PC-3 (cell line): ENCODE results near the gene RCBTB2. TPM values are rescaled to one million over a fixed set of nuclear protein-coding genes. Genes with fewer than 3 reads are reported as not detected.

Experiments used
- ATAC-seq: fragments of 200-7000 bp; cut with Tn5 transposase; 2 replicates; pipeline ENCODE4 v1.9.1; 2020; ENCODE audit warnings: mild to moderate bottlenecking, moderate library complexity
- BruUV-seq: library from RNA; stranded (reverse); fragments of 400-500 nt; replicated peaks from 2 replicates; lab custom pipeline; 2021; lab: Mats Ljungman, UMichigan
- CTCF ChIA-PET: fragments of 300-600 bp; sonication (Branson Sonifier 250); formaldehyde crosslinking; loops from one replicate; lab custom pipeline; 2022; ENCODE audit warnings: antibody characterized with exemption; lab: Charles Lee
- POLR2A ChIA-PET: fragments of 300-600 bp; sonication (Branson Sonifier 250); formaldehyde crosslinking; loops from one replicate; lab custom pipeline; 2022; ENCODE audit warnings: antibody characterized with exemption; ENCODE audit not compliant: unreplicated experiment; lab: Charles Lee
- DNase-seq: peaks from one replicate; pipeline ENCODE4 v3.0.0-alpha.2; 2015
- H2AFZ ChIP-seq: fragments of 300-600 bp; sonication (generic); 2 replicates; pipeline ENCODE4 v1.6.0; 2016; ENCODE audit warnings: antibody characterized with exemption, low read length
- H3F3A ChIP-seq: fragments of 300-600 bp; sonication (generic); one replicate; pipeline ENCODE4 v1.6.0; 2017; ENCODE audit warnings: antibody characterized with exemption, low read length, control low read depth, mild to moderate bottlenecking; ENCODE audit not compliant: unreplicated experiment
- H3K27ac ChIP-seq: fragments of 300-600 bp; sonication (generic); 2 replicates; pipeline ENCODE4 v1.5.1; 2016; ENCODE audit warnings: mild to moderate bottlenecking, low read length
- H3K27me3 ChIP-seq: fragments of 300-600 bp; sonication (generic); 2 replicates; pipeline ENCODE4 v1.6.1; 2016; ENCODE audit warnings: low read length, mixed read lengths
- H3K36me3 ChIP-seq: fragments of 300-600 bp; sonication (generic); 2 replicates; pipeline ENCODE4 v1.6.1; 2016; ENCODE audit warnings: low read depth, mixed run types, low read length, mixed read lengths
- H3K4me1 ChIP-seq: fragments of 300-600 bp; sonication (generic); 2 replicates; pipeline ENCODE4 v1.5.1; 2016; ENCODE audit warnings: low read length; ENCODE audit not compliant: insufficient read depth
- H3K4me2 ChIP-seq: fragments of 300-600 bp; sonication (generic); 2 replicates; pipeline ENCODE4 v1.6.0; 2016; ENCODE audit warnings: low read length
- H3K4me3 ChIP-seq: fragments of 300-600 bp; sonication (generic); 2 replicates; pipeline ENCODE4 v1.5.1; 2016; ENCODE audit warnings: mild to moderate bottlenecking, low read length, mixed read lengths
- H3K79me2 ChIP-seq: fragments of 300-600 bp; sonication (generic); 2 replicates; pipeline ENCODE4 v1.6.1; 2017; ENCODE audit warnings: low read length, mixed read lengths
- H3K9ac ChIP-seq: fragments of 300-600 bp; sonication (generic); 2 replicates; pipeline ENCODE4 v1.6.0; 2016; ENCODE audit warnings: mild to moderate bottlenecking, low read length
- H3K9me2 ChIP-seq: fragments of 300-600 bp; sonication (generic); replicated peaks from 2 replicates; pipeline ENCODE4 v1.6.1; 2016; ENCODE audit warnings: mixed run types, low read length, mixed read lengths
- H3K9me3 ChIP-seq: fragments of 300-600 bp; sonication (generic); 2 replicates; pipeline ENCODE4 v1.6.1; 2016; ENCODE audit warnings: low read length, mixed read lengths
- H4K20me1 ChIP-seq: fragments of 300-600 bp; sonication (generic); 2 replicates; pipeline ENCODE4 v1.6.1; 2016; ENCODE audit warnings: low read length, mixed read lengths
- CTCF ChIP-seq: fragments of 300-600 bp; sonication (generic); conservative IDR thresholded peaks from 2 replicates; pipeline ENCODE4 v1.5.1; 2017; ENCODE audit warnings: antibody characterized with exemption, low read depth, mild to moderate bottlenecking, low read length
- EZH2 ChIP-seq: fragments of 300-600 bp; sonication (generic); IDR thresholded peaks from one replicate; pipeline ENCODE4 v1.6.1; 2017; ENCODE audit warnings: antibody characterized with exemption, mild to moderate bottlenecking, low read length; ENCODE audit not compliant: unreplicated experiment
- EZH2phosphoT487 ChIP-seq: fragments of 300-600 bp; sonication (generic); IDR thresholded peaks from 2 replicates; pipeline ENCODE4 v1.6.1; 2018; ENCODE audit warnings: mild to moderate bottlenecking, antibody characterized with exemption, low read length, borderline replicate concordance
- intact Hi-C: fragments of 100-400 bp; cut with micrococcal nuclease; formaldehyde crosslinking; loops from 2 replicates; pipeline ENCODE4 v1.9.0; 2023
- total RNA-seq: library from RNA; depleted of rRNA; stranded (reverse); fragments of >200 nt; gene quantifications from 2 replicates; pipeline ENCODE4 v1.2.3, GENCODE V29; 2014

Gene RCBTB2
- total RNA-seq, 1 experiment from 2014 or later = 2.5 TPM

- Histone ChIP-seq H3K9me3 (no peaks in the 10 kb centered on the region), H3K36me3 (no peaks in the 10 kb centered on the region), H3K9me2 (no peaks in the 10 kb centered on the region), H3F3A (peaks cover 19% of the 10 kb centered on the region), H4K20me1 (no peaks in the 10 kb centered on the region), H3K4me3 (no peak overlapping the region), H3K79me2 (no peaks in the 10 kb centered on the region), H3K27ac (peak overlapping the region; percentile 88), H3K4me2 (peak overlapping the region; percentile 57), H3K27me3 (no peaks in the 10 kb centered on the region), H2AFZ (no peak overlapping the region), H3K9ac (peak overlapping the region; percentile 31), H3K4me1 (peaks cover 55% of the 10 kb centered on the region)
- TF ChIP-seq EZH2phosphoT487 (no peak), CTCF (no peak), EZH2 (no peak)
- ChIA-PET POLR2A (interaction anchor here (0.6 kb wide), 1 partner anchor 39 kb away, joined by 3 read pairs; no protein-coding TSS in a partner anchor), CTCF (no interaction called here)
- intact Hi-C loops = loop anchor here (5.0 kb wide), 3 partner anchors 39 to 261 kb away; partner anchors contain the start of genes ITM2B and RCBTB2
- no TSS peak for BruUV-seq
- DNase-seq = no peak
- peak; percentile 2; the same call in 1 of the 2 replicates for ATAC-seq
These were observed 39.7 kb downstream of the RCBTB2 start for GRCh38 chr13:48493066-48493765.

GRCh38 chr13:48492470-48493065 is 40.3 kb downstream of the RCBTB2 start:
- no peaks in the 10 kb centered on the region for H3K79me2 ChIP-seq
- no TSS peak for BruUV-seq
- peaks cover 55% of the 10 kb centered on the region for H3K4me1 ChIP-seq
- no peak overlapping the region for H3K4me3 ChIP-seq
- H3K9me2 ChIP-seq = no peaks in the 10 kb centered on the region
- no peak overlapping the region for H2AFZ ChIP-seq
- no peak for DNase-seq
- no peaks in the 10 kb centered on the region for H3K9me3 ChIP-seq
- no peak for TF ChIP-seq EZH2
- TF ChIP-seq EZH2phosphoT487 = no peak
- TF ChIP-seq CTCF = no peak
- no peaks in the 10 kb centered on the region for H3K27me3 ChIP-seq
- H3K27ac ChIP-seq = no peak overlapping the region
- intact Hi-C loops = loop anchor here (5.0 kb wide), 3 partner anchors 40 to 260 kb away; partner anchors contain the start of genes ITM2B and RCBTB2
- POLR2A ChIA-PET = no interaction called here
- H3K9ac ChIP-seq = no peak overlapping the region
- CTCF ChIA-PET = no interaction called here
- peaks cover 19% of the 10 kb centered on the region for H3F3A ChIP-seq
- no peak overlapping the region for H3K4me2 ChIP-seq
- ATAC-seq = no peak
- no peaks in the 10 kb centered on the region for H4K20me1 ChIP-seq
- no peaks in the 10 kb centered on the region for H3K36me3 ChIP-seq

DNA sequence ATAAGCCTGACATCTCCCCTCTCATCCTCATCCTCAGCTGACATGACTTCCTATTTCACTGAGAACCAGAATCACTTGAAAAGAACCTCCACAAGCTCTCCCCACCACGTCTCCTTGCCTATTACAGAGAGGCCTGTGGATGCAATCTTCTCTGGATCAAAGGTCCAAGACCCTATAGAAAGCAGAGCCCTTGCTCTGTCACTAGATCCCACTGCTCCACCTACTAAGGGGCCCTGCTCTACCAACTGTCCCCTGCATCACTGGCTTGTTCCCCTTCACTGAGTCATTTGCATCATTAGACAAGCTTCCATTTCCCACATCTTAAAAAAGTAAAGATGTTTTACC is 40.8 kb downstream of the RCBTB2 start:
- H3K9me2 ChIP-seq = no peaks in the 10 kb centered on the region
- ChIA-PET CTCF (no interaction called here), POLR2A (no interaction called here)
- no peaks in the 10 kb centered on the region for H3K9me3 ChIP-seq
- DNase-seq = no peak
- no peak overlapping the region for H3K9ac ChIP-seq
- no peak overlapping the region for H3K4me2 ChIP-seq
- TF ChIP-seq CTCF (no peak), EZH2phosphoT487 (no peak), EZH2 (no peak)
- peaks cover 55% of the 10 kb centered on the region for H3K4me1 ChIP-seq
- no peak overlapping the region for H2AFZ ChIP-seq
- no peak overlapping the region for H3K4me3 ChIP-seq
- H3K36me3 ChIP-seq = no peaks in the 10 kb centered on the region
- no TSS peak for BruUV-seq
- no peak overlapping the region for H3K27ac ChIP-seq
- no peaks in the 10 kb centered on the region for H3K79me2 ChIP-seq
- H4K20me1 ChIP-seq = no peaks in the 10 kb centered on the region
- H3F3A ChIP-seq = peaks cover 19% of the 10 kb centered on the region
- intact Hi-C loops = loop anchor here (5.0 kb wide), 3 partner anchors 40 to 260 kb away; partner anchors contain the start of genes ITM2B and RCBTB2
- H3K27me3 ChIP-seq = no peaks in the 10 kb centered on the region
- ATAC-seq = no peak
